NK-92 treated with Interleukin-12 subunit alpha and Interleukin-12 subunit beta, amount 100 ng/mL, for 24 hours (cell line): ENCODE results near the gene NFRKB.

Source experiments
- DNase-seq: peaks from one replicate; lab custom pipeline; 2025; lab: John Stamatoyannopoulos, UW

The NFRKB gene

DNA sequence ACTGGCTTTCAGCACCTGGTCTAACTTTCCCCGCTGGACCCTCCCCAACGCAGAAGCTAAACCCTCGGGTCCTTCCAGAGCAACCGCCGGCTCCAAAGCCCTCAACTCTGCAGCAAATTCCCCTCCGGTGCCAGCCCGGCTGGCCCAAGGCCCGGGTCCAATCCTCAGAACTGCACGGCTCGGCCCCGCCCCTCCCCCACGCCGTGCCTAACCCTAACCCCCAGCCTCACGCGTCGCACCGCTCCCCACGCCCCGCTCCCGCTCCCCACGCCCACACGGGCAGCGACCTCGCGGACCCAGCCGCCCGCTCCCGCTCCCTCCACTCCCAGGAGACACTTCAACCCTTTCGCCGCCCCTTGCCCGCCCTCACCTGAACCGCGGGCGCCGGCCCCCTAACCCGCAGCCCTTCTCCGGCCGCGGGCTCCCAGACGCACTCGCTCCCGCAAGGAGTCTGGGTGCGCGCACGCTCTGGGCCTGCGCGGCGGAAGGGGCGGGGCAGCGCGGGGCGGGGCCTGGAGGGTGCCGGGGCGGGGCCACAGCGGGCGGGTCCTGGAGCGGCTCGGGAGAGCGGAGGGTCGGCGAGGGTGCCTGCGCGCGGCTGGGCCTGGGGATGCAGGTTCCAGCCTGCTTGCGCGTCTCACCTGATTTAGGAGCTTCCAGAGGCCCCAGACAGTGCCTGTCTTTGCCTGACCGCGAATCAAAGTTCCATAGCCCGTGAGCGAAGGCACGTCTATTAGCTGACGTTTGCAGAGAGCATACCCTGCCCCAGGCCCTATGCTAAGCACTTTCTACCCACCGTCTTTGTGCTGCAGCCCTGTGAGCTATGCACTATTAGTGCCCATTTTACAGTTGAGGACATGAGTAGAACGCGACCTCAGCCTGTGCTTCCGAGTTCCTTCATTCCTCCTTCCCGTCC lies at the start of gene NFRKB:
TSS of gene NFRKB (minus strand) at position 453 of the 916 bp plus-strand sequence. CDS start 2,729 bp downstream, outside the sequence.
- DNase-seq: peak; percentile 65

GRCh38 chr11:129944696-129945095 lies 49.3 kb upstream of the NFRKB start:
- no peak for DNase-seq

DNA sequence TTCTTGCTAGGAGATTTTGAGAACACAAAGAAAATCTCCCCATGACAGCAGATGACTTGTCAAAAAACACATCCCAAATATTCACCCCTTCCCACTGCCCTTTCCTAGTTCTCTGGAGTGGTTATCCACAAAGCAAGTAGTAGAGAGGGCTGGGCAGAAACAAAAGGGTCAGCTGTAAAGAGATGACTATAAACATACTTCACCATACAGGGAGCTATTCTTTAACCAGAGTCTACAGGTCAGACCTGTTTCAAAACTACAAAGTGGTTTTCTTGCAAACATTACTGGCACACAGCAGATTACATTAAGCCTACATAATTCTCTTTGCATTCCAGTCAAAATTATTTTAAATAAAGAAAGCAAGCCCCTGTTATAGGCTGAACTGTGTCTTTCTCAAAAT lies 47.7 kb upstream of the NFRKB start:
- no peak for DNase-seq

DNA sequence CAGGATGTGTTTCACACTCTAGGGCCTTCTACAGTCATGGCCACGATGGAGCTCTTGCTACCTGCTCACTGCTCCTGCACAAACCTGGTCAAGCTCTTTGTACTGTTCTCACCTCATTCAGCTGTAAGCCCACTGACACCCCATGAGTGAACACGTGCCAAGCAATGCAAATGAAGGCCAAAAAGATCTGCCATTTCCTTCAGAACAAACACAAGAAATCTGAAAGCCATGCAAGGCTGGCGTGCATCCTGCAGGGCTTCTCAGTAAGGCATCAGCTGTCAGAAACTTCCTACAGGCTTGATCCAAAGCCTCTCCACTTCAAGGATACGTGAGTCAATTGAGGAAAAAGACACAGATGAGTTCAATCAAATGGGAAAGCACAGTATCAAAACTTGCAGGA lies 44.1 kb upstream of the NFRKB start:
- no peak for DNase-seq

DNA sequence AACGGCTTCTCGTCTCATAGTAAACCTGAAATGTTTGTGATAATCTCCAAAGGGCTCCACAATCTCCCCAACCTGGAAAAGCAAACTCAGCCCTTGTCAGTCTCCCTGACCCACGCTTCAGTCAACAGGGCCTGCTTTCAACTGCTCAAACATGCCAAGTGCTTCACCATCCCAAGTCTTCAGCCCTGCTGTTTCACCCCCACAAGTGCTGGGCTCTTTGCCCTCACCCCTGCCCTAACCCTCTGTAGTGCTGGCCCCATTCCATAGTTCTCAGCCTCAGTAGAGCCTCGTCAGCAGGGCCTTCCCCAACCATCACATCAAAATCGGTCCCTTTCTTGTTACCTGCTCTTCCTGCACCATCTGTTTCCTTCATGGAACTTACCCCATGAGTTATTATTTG lies 43.4 kb upstream of the NFRKB start:
- DNase-seq: no peak

DNA sequence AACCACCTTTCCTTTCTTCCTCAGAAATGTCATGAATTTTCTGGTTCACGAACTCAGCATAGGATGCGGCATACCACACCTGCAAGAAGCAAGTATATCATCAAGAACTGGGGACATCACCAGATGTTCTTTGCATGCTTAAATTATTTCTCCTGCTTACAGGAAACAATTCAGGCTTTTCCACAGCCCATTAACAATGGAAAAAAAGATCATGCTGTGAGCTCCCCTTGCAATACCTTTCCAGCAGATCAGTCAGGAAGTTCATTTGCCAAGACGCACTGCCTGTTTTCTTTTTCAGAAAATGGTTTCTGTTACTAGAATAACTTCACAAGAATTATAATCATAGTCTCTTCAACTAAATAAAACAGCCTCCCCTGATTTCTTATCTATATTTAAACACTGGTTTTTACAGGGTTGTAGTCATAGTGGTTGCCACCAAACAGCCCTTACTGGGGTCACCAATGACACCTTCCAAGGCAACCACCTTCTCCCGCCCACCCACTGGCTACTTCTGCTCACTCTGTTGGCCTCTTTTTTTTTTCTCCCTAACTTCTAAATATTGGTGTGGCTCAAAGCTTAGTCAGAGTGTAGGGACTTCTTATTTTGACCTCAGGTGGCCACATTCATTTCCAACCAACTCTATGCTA lies 42.3 kb upstream of the NFRKB start:
- no peak for DNase-seq

DNA sequence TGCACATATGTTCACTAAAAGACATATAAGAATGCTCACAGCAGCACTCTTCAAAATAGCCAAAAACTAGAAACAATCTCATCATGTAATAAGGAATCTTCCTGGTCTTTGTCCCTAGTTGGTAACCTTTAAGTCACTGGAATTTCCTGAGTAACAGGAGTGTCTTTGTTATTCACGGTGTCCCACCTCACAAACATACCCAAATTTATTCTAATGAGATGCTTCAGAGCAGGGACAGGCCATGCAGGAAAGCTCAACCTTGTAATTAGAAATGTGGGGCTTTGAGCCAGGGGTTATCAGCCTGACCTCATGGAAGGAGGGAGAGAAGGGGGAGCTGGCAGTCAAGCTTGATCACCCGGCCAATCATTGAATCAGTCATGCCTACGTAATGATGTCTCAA lies 40.3 kb upstream of the NFRKB start:
- DNase-seq: no peak

DNA sequence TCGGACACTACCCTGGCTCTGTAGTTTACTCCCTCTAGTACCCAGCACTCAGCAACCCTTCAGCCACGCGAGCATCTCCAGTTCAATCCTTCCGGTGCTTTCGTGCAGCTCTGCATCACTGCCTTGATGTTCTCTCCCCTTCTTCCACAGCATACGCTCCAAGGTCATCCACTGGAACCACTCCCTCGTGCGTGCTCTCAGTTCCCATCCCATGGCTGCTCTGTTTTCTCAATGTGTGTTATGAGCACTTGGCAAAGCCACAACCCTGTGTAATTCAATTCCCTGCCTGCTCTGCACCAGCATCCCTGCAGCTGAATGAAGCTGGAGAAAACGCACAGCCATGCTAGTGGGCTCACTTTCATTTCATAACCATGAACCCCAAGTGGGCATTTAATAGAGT lies 38.5 kb upstream of the NFRKB start:
- no peak for DNase-seq

DNA sequence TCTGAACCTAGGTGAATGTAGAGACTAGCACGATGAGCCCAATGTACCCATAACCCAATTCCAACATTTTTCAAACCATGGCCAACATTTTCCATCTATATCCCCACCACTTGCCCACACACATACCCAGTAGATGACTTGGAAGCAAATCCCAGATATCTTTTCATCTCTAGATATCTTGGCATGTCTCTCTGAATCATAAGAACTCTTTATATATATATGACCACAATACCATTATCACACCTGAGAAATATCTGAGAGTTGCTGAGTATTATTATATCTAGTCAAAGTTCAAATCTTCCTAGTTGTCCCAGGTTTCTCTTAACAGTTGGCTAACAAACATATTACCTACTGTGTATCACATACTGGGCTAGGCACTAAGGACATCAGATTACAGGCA lies 37.9 kb upstream of the NFRKB start:
- no peak for DNase-seq

DNA sequence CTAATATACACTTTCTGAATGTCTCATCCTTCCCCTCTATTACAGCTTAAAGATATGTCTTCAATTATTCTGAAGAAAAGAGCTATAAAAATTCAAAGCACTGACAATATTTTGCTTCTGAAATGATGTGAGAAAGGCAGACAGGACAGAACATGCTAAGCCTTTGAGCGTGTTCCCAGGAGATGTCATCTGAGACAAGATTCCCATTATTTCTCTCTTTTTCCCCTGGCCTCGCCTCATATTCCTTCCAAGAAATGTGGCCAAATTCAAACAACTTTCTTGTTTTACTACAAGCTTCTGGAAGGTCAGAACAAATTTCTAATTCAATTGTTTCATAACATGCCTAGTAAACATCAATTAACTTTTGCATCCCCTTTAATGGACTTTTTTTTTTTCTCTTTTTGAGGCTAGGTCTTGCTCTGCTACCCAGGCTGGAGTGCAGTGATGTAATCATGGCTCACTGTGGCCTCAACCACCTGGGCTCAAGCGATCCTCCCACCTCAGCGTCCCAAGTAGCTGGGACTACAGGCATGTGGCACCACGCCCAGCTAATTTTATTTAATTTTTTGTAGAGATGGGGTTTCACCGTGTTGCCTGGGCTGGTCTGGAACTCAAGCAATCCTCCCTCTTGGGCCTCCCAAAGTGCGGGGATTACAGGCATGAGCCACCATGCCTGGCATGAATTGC lies 37.1 kb upstream of the NFRKB start:
- no peak for DNase-seq

DNA sequence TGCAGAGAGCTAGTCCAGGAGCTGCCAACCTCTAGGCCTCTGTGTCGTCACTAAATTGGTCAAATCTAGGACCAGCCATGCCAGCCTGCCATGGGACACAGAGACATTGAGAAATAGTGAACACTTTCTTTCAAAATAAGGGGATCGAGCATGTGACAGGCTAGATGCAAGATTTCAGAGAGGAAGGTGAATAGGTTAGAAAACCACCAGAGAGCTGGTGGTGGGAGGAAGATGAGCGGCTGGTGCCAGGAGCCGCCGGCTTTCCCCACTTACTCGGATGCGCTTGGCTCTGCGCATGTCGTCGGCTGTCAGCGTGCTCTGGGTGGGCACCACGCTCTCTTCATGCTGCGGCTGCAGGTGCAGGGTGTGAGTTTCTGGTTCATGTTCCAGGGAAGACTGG lies 35.4 kb upstream of the NFRKB start:
- DNase-seq: no peak

- DNase-seq: no peak
Measured at GRCh38 chr11:129930296-129930695, 34.9 kb upstream of the NFRKB start.

DNA sequence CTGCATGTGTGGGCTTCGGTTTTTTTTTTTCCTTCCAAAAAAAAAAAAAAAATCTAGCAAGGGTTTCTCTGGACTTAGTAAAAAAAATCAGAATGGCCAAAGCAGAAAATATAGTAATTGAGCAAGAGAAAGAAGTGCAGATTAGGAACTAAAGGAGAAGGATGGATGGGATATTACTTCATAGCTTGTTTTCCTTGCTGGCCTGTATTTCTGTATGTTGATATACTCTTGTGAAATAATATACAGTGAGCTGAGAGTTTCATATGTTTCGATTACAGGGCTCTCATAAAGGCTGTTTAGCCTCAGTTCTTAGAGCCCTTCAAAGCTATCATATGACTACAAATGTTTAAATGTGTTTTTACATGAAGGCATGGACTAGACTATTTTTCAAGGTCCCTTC lies 34.3 kb upstream of the NFRKB start:
- no peak for DNase-seq

DNA sequence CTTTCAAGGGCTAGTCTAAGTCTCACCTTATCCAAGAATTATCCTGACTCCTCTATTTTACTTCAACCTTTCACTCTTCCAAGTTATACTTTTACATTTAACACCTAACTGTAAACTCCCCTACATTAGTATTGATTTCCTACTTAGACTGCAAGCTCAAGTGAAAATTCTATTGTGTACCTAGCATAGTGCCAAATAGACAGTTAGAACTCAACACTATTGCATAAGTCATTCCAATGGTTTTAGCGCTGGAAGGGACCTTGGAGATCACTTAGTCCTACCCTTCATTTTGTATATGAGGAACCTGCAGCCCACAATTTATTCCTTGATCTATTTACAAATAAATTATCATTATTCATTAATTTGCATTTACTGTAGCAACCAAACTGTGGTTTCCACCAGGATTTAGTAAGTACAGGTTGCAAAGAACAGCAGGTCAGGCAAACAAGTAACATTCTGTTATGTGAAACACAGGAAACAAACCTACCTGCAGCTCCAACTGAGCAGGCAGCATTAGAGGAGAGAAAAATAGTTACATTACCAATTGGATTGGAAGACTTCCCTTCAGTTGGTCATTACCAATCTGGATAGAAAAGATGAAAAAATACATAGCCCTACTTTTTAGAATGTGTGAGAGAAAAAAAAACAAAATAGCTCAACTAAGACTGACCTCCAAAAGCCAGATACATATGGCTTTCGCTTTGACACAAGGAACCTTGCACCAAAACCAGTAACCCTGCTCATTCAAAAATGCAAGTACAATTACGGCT lies 33.7 kb upstream of the NFRKB start:
- DNase-seq: no peak

GRCh38 chr11:129922674-129923073 lies 27.3 kb upstream of the NFRKB start:
- DNase-seq: no peak

DNA sequence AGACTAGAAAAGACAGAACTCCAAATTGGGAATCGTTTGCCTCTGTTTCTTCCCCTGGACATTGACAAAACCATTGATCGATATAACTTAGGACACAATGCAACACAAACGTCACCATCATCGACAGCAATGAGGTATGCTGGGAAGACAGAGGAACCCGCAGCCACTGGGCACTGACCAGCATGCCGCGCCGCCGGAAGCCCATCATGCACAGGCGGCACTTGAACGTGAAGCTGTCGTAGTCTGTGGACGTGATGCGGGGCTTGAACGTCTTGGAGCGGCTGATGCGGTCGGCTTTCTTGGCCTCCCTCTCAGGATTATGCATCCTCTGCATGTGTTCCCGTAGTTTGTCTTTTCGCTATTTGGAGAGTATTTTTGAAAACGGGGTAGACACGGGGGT lies 23.0 kb upstream of the NFRKB start:
- no peak for DNase-seq

DNA sequence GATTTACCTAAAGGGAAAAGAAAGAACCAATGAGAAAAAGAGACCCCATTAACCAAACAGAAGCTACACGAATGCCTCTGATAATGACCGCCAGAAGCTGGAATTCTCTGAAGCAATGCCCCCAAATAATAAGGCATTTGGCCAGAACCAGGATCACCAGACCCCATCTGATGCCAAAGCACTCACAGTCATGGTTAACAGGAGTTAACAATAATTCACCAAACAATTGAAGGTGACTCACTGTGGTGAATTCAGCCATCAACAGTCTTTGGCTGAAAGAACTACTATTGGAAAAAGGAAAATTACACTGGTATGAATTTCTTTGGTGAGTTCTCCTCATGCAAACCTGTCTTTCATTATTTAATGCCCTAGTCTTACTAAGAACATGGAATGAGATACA lies 21.9 kb upstream of the NFRKB start:
- DNase-seq: no peak

- DNase-seq: no peak
Measured at GRCh38 chr11:129911298-129911697, 15.9 kb upstream of the NFRKB start.

GRCh38 chr11:129910360-129910759 lies 15.0 kb upstream of the NFRKB start:
- no peak for DNase-seq

DNA sequence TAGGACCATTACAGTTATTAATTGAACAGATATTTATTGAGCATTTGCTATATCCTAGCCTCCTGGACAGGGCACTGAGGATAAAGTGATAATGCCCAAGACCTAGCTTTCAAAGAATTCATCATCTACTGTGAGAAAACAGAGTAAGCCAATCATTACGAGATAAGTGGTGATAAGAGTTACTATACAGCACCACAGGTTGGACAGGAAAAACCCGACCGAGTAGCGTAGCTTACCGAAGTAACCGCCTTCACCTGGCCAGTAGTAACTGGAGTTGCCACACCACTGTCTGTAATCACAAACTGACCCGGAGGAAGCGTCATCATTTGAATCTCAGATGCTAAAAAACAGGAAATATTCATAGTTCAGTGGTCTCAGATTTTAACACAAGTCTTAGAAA lies 10.0 kb upstream of the NFRKB start:
- DNase-seq: no peak

GRCh38 chr11:129896062-129896461 lies 684 bp upstream of the NFRKB start:
- DNase-seq: no peak
